HG02870 (cell line): ENCODE data around the gene MCTP1.
A peak's percentile ranks its signal among the peaks of the same experiment; 100 is the strongest.
"Not testable (repeated sequence)": the region's sequence is repeated elsewhere in the genome, so short reads cannot be mapped to it uniquely, and the experiment has no call there.

Source experiments
- ATAC-seq: cut with Tn5 transposase; IDR thresholded peaks from one replicate; pipeline ENCODE4 v1.9.1; 2021; ENCODE audit warnings: mild to moderate bottlenecking, moderate library complexity; ENCODE audit not compliant: unreplicated experiment

Gene MCTP1

GRCh38 chr5:94891972-94892371 is 392.9 kb downstream of the MCTP1 start:
- no peak for ATAC-seq

DNA sequence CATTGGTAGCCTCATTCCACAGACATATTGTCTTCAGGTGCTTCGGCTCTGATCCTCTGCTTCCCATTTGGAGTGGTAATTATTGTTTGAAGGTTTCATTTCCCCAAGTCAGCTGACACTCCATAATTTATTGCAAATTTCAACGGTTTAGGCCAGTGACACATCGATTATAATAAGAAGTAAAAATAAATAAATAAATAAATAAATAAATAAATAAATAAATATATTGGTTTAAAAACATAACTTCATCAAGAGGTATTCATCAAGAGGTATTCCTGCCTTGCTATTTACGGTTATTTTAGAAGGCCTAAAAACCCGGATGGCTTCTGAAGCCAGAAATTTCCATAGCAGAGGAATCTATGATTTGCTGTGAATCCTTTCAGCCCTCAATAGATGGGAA is 393.3 kb downstream of the MCTP1 start:
- ATAC-seq, result no peak

DNA sequence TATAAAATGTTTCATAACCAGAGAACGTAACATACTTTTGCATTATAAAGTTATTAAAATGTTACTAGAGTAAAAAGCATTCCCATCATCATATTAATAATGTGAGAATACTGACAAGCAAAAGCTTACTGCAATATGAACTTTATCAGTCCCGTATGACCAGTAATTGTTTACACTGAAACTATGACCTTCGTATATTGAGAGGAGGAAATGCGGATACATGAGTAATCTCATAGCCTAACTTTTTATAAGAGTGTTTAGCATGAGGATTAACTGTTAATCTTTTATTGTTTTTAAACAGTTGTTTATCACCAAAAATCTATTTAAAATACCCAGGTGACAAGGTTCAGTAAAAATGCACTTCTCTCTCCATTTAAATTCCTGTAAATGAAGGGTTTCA is 394.0 kb downstream of the MCTP1 start:
- ATAC-seq, result no peak

- ATAC-seq, result no peak
These were observed 396.2 kb downstream of the MCTP1 start for GRCh38 chr5:94888674-94889073.

DNA sequence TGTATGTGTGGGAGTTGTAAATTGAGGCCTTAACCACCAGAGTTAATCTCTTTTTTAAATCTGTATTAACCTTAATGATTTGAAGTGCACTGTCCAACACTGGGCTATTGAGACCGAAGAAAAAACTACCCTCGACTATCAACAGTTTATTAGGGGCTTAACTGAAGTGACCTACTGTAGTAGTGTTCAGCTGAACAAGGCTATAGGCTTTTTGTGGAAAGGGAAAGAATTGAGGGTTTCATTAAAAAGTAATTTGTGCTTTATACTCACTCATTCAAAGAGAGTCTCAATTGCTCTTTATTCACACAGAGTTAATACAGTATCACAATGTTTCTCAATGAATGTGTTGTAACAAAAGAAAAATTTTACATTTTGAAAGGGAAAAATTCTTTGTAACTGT is 399.0 kb downstream of the MCTP1 start:
- ATAC-seq, result no peak

- no peak for ATAC-seq
These were observed 400.6 kb downstream of the MCTP1 start for GRCh38 chr5:94884311-94884710.

- ATAC-seq, result no peak
These were observed 412.4 kb downstream of the MCTP1 start for GRCh38 chr5:94872526-94872925.

GRCh38 chr5:94870511-94871183 is 414.2 kb downstream of the MCTP1 start:
- no peak for ATAC-seq

DNA sequence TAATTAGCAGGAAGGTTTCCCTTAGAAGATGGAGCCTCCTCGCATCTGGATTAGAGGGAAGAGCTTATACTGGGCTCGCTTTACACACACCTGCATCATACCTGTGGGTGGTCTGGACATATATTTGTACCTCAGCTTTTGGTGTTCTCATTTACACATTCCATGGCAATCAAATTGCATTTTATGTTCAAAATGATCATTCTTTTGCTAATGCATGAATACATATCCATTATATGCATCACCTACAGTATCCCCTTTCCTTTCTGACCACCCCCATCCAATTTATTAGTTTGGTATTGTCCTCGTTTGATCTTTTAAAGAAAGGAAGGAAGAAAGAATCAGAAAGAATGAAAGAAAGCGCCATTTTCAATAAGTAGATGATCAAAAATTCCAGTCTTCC is 415.0 kb downstream of the MCTP1 start:
- ATAC-seq, result no peak

GRCh38 chr5:94863951-94864350 is 420.9 kb downstream of the MCTP1 start:
- ATAC-seq, result no peak

- no peak for ATAC-seq
These were observed 427.8 kb downstream of the MCTP1 start for GRCh38 chr5:94857111-94857510.

DNA sequence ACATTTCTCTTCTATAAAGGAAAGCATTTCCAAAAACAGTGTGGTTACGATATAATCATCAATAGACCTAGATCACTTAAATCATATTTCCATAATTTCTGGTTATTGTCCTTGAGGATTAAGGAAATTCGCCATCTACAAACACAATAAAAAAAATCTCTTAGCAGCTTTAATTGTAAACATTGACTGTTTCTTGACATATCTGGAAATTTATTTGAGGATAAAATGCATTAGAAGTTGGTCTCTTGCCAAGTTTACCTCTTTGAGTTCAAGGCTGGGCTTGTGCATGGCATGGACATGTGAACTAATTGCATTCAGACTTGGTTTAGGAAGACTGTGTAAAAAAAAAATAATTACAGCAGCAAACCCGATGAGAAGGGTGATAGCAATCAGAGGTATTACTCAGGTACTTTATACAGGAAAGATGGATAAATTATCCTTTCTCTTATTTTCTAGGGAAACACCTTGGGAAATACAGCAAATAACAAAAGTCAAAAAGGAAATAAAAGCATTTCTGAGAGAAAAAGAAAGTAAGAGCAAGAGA is 428.6 kb downstream of the MCTP1 start:
- ATAC-seq, result no peak

DNA sequence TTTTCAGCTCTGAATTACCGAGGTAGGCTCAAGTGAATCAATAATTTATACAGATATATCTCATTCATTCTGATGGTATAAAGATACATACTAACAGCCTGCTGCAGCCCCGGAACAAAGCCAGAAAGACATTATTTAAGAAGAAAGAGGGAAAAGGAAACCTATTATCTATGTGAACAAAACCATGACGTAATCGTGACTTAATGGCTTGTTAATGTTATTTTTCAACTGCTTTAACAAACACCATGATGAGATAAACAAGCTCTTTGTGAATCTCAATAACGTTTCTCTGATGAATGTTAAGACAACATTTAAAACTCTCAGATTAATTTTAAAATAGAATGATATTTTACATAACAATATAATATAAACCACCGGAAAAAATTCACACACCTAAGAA is 429.4 kb downstream of the MCTP1 start:
- no peak for ATAC-seq

DNA sequence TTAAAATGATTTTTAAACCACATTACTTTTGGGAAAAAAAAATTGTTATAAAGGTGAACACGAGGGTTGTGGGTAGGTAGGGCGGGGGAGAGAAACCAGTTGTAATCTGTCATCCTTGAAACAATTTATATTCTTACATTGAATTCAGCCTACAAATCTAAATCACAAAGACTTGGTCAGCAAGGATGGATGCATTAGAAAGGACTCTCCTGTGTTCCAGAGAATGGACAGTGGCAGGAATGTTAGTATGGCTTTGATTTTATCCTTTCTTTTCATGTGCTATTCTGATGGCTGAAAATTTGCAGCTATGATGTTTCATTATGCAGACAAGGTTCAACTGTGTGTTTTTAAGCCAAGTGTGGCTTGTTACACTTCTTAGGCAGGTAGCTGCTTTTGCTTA is 431.8 kb downstream of the MCTP1 start:
- ATAC-seq, result no peak

- ATAC-seq, result no peak
These were observed 433.9 kb downstream of the MCTP1 start for GRCh38 chr5:94850960-94851359.

GRCh38 chr5:94849821-94850736 is 434.8 kb downstream of the MCTP1 start:
- ATAC-seq, result peak; percentile 93

DNA sequence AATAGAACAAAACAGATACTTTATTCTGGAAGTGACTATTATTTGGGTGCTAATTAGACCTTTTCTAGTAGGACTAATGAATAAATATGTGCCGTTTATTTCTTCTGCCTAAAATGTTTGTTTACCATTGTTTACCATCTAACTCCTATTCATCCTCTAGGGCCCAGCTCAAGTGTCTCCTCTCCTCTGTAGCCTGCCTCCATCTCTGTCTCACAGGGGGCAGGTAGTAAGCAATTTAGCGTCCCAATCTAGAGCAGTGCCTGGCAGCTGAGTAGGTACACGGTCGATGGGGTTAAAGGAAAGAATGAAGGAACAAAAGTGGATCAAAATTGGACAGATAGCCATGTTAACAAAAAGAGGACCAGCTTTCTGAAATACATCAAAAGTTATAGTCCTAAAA is 435.6 kb downstream of the MCTP1 start:
- no peak for ATAC-seq

- no peak for ATAC-seq
These were observed 437.2 kb downstream of the MCTP1 start for GRCh38 chr5:94847726-94848125.

DNA sequence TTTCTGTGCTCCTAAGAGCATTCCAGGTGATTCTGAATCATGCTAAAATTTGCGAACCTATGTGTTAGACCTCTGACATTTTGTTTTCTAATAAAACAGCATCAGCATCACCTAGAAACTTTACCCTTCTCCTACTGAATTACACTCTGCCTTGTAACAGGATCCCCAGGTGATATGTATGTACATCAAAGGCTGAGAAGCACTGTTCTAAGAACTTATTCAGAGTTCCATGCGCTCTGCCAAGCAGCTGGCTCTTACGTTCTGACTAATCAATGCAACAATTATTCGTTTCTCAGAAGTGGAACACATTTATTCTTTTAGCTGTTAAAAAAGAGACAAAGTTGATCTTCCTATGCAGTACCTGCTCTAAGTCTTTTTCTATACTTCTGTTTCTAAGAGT is 437.9 kb downstream of the MCTP1 start:
- ATAC-seq, result no peak

DNA sequence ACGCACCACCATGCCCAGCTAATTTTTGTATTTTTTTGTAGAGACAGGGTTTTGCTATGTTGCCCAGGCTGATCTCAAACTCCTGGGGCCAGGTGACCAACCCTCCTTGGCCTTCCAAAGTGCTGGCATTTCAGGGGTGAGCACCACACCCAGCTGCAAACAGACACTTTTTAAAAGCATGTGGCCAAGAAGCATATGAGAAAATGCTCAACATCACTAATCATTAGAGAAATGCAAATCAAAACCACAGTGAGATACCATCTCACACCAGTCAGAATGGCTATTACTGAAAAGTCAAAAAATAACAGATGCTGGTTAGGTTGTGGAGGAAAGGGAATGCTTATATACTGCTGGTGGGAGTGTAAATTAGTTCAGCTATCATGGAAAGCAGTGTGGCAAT is 439.2 kb downstream of the MCTP1 start:
- not testable (repeated sequence) for ATAC-seq

DNA sequence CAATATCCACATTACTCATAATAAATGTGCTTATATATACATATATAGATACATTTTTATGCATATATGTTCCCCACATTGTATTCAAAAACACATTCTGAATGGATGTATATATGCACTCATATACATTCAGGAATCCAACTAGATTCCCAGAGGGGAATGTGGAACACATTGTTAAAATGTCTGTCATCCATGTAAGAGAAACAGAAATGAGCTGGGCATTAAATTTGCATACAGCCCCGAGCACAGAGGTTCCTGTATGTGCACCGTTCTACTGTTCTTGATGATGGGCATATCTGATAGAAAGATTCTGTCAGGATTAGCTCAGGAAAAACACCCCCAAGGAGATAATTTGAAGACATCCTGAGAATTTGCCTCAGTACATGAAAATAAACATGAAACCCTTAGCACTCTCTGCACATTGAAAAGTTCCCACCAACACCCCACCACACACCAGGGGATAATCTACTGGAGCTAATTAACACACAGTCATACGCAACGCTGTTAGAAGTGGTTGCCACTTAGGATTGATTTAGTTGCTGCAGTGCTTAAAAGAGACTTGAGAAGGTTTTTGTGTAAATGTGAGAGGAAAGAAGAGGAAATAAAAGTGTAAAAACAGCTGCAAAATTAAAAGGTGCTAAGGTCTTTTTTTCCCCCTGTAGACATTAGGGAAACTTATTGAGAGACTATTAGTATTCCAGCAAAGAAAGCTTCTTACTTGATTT is 443.1 kb downstream of the MCTP1 start:
- ATAC-seq, result no peak
